Hematopoietic multipotent progenitor cell (in vitro differentiated cells): ENCODE results near the gene ITGB3. TPM values are rescaled to one million over a fixed set of nuclear protein-coding genes. Genes with fewer than 3 reads are reported as not detected.

Experiments used
- DNase-seq, 3 donors: peaks; one replicate each; pipeline ENCODE4 v3.0.0-alpha.2; 2011 to 2015; ENCODE audit warnings: low read depth in 2 of 3, low spot score in 2 of 3
- total RNA-seq: library from RNA; depleted of rRNA; stranded (reverse); fragments of >200 nt; gene quantifications from one replicate; pipeline ENCODE4 v1.2.3, GENCODE V29; 2012

Gene ITGB3
- total RNA-seq, 1 donor, result 7.8 TPM

DNA sequence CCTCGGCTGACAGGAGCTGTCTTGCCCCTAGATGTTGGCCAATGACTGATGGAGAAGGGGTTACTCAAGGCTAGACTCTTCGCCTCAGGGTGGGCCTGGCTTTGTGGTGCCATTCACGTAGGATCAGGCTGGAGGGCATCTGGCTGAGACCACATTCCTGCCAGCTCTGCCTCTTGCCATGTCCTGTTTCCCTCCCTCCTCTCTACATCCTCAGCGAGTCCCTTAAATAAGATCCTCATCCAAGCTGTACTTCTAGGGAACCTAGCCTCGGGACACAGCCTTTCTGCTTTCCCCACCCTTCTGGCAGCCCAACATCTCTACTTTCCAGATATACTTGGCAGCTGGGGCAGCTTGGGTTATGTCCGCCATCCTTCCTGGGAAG lies 42.2 kb downstream of the ITGB3 start:
- no peak for DNase-seq

DNA sequence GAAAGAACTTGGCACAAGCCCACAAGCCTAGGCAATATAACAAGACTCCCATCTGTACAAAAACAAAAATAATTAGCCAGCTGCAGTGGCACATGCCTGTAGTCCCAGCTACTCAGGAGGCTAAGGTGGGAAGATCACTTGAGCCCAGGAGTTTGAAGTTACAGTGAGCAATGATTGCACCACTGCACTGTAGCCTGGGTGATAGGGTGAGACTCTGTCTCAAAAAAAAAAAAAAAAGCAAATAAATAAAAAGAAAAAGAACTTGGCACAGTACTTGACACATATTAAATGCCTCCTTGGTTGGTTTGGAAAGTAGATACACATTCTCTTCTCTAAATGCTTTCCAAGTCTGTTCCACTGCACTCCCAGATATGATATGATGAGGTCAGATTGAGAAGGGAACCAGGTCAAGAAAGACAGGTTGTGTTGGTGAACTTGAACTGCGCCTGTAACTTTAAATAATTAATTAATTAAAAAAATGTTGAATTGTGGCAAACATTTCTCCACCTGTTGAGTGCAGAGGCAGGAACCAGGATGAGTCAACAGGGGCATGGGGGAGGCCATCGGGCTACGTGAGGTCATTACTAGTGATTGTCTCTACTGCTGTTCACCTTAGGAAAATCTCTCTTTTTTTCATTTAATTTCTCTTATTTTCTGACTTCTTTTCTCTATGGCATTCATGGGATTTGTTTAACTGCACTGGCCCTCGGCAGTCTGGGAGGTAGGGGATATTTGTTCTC lies 44.2 kb downstream of the ITGB3 start:
- no peak for DNase-seq

DNA sequence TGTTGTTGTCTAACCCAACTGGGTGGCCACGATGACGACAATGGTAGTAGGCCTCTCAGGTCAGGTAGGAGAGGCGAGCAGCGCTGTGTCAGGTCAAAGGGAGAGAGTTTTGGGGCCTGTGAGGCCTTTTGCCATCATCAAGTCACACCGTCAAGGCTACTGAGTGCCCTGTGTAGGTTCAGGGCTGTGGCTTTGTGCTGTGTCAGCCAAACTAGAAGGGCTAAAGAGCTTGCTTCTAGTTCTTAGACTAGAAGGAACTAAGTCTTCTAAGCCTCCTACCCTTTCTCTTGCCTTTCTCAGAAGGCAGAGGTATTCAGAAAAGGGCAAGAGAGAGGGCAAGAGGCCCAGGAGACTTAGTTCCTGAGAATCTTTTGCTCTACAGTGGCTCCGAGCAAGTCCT lies 45.1 kb downstream of the ITGB3 start:
- no peak for DNase-seq

DNA sequence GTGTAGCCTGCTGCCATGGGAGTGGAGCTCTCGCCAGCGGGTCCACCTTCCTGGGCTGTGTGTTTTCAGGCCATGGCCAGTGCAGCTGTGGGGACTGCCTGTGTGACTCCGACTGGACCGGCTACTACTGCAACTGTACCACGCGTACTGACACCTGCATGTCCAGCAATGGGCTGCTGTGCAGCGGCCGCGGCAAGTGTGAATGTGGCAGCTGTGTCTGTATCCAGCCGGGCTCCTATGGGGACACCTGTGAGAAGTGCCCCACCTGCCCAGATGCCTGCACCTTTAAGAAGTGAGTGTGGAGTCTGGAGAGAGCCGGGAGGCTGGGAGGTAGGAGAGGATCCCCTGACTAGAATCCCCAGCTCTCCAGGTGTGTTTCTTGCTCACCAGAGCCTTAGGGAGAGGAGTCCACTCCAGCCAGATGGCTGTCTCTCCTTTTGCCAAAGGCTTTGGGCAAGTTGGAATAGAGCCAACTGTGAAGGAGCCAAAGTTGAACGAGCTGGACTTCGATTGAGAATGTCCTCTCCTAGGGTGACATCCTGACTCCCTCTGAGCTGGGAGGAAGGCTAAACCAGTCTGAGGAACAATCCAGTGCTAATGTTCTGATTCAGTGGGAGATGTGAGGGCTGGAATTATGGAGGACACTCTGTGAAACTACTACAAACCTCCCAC lies 45.7 kb downstream of the ITGB3 start:
- no peak for DNase-seq

DNA sequence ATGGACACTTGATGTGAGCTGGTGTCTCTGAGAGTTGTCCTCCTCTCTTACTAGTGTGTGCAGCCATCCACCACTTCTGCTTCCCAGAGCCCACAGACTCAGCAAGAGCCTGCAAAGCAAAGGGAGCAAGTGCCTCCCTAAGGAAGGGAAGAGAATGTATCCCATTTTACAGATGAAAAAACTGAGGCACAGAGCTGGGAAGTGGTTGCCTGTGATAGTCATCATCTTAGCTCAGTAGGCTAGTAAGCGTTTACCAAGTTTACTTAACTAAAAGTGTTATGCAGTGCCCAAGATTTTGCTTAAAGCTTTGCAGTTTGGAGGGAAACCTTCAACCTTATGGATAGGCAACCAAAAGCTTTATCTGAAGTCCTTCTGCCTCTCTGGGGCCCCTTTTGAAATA lies 47.1 kb downstream of the ITGB3 start:
- no peak for DNase-seq

DNA sequence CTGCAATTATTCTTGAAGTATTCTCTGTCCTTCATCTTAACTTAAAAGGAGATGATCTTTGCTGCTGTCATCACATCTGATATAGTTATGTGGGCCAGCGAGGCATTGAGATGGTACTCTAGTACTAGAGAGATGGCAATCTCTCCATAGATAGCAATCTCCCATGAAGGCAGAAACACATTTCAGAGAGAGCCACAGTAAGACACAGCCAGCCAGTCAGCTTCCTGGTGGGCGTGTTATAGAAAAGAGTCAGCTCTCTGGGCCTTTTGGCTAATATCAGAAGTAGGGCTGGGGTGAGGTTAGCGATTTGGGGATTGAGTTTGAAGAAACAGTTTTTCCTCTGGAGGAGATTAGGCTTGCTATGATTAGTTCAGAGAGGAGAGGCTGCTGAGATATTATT lies 47.5 kb downstream of the ITGB3 start:
- no peak for DNase-seq

DNA sequence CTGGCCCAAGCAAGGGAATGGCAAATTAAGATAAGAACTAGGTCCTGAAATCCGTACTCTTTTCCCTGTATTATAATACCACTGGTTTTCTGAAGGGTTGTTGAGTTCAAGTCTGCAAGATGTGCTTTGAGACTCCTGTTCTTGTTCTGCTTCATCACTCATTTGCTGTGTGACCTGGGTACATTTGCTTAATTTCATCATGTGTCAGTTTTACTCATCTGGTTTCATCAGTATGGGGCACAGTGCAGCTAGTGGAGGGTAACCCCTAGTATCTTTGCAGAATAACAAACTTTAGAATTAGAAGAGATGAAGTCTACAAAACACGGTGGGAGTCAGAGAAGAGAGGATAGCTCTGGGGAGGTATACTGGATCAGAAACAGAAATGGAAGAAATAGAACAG lies 48.2 kb downstream of the ITGB3 start:
- no peak for DNase-seq

DNA sequence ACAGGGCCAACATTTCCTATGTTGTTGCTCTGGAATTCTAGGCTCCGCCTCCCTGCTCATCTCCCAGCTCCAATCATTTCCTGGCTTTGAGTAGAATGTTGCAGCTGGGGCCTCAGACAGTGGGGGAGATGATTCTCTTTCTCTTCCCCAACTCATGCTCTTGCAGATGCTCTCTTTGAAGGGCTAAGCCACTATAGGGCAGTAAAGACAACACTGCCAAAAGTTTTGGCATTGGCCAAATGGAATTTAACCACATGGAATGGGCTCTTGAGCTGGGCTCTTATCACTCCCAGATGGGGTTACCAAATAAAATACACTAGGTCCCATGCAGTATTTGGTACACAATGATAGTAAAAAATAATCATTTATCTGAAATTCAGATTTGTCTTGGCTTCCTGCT lies 50.6 kb downstream of the ITGB3 start:
- DNase-seq, result no peak

DNA sequence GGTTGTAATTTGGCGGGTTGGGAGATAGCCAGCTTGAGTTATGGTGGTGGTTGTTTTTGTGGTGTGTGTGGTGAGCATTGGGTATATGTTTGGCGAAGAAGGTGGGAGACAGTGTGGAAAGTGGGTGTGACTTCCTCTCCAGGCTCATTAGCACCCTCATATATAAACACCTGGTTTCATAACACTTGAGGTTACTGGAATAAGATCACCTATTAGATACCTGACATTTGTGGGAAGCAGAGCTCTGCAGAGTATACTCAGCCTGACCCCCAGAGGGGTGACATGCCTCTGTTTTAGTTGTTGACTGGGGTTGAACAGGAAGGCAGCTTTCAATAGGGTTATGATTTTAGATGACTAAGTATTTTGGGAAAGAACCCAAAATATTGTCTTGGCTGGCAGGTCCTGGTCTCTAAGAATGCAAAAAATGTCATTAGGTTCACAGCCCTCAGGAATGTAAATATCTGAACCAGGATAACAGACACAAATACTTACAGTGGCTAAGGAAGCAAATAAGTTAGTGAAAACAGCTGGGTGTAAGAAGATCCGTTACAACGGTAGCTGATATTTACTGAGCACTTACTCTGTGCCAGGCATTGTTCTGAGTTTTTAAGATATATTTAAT lies 51.8 kb downstream of the ITGB3 start:
- peak in 1 of 3 donors; percentile 9 for DNase-seq

DNA sequence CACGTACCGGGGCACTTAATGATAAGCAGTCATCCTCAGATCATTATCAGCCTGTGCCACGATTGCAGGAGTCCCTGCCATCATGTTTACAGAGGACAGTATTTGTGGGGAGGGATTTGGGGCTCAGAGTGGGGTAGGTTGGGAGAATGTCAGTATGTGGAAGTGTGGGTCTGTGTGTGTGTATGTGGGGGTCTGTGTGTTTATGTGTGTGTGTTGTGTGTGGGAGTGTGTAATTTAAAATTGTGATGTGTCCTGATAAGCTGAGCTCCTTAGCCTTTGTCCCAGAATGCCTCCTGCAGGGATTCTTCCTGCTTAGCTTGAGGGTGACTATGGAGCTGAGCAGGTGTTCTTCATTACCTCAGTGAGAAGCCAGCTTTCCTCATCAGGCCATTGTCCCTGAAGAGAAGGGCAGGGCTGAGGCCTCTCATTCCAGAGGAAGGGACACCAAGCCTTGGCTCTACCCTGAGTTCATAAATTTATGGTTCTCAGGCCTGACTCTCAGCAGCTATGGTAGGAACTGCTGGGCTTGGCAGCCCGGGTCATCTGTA lies 56.6 kb downstream of the ITGB3 start:
- DNase-seq, result no peak

DNA sequence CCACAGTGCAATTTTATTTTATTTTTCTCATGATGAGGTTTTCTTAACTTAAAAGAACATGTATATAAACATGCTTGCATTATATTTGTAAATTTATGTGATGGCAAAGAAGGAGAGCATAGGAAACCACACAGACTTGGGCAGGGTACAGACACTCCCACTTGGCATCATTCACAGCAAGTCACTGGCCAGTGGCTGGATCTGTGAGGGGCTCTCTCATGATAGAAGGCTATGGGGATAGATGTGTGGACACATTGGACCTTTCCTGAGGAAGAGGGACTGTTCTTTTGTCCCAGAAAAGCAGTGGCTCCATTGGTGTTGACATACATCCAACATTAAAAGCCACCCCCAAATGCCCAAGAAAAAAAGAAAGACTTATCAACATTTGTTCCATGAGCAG lies 57.8 kb downstream of the ITGB3 start:
- no peak for DNase-seq

DNA sequence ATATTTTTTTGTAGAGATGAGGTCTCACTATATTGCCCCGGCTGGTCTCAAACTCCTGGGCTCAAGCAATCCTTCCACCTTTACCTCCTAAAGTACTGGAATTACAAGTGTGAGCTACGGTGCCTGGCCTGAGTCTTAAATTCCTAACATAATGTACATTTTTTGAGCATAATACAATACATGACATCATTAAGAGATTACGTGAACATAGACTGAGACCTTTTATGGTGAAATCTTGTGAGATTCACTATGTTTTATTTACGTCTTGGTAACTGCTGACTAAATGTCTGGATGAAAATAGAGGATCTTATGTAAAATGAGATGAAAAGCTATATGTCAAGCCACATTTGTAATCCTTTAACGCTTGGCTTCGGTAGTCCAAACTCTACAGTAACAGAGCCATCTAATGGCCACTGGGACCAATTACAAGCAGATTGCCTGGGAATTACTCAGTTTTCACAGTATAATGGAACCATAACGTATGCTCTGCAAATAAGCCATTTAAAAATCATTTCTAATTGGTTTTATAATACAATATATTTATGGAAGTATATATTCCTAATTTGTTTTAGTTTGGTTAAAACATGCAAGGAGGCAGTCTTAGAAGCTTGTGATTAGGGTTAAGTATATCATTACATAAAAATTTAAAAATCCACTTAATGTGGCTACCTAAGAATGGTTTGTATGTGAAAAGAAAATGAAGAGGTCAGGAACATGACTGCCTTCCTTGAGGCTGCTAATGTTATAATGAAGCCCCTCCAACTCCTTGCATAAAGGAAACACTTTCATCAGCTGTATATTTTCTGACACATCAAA lies 62.0 kb downstream of the ITGB3 start:
- DNase-seq, result peak; percentile 10 to 75 (median 58)

DNA sequence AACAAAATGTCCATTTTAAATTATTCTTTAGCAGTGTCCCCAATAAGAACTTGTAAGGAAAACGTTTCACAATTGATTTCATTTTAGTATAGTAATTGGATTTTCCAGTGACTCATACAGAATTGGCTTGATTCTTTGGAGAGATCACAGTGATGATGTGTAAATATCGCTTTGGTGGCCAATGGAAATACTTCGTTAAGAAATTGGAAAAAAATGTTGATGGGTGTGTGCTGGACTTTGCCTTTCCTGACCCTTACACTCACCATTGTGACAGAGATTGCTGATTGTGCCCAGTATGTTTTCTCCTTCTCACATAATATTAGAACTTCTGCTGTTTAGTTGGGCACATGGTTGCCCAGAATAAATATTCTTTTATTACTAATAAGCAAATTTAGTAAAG lies 62.7 kb downstream of the ITGB3 start:
- no peak for DNase-seq

DNA sequence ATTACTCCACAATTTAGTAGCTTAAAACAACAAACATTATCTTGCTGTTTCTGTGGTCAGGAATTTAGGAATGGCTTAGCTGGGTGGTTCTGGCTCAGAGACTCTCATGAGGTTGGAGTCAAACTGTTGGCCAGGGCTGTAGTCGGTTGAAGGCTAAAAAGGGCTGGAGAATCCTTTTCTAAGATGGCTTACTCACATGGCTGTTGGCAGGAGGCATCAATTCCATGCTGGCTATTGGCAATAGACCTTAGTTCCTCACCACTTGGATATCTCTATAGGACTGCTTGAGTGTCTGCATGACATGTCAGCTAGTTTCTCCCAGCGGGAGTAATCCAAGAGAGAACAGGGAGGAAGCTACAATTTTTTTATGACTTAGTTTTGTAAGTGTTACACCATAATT lies 63.5 kb downstream of the ITGB3 start:
- no peak for DNase-seq

DNA sequence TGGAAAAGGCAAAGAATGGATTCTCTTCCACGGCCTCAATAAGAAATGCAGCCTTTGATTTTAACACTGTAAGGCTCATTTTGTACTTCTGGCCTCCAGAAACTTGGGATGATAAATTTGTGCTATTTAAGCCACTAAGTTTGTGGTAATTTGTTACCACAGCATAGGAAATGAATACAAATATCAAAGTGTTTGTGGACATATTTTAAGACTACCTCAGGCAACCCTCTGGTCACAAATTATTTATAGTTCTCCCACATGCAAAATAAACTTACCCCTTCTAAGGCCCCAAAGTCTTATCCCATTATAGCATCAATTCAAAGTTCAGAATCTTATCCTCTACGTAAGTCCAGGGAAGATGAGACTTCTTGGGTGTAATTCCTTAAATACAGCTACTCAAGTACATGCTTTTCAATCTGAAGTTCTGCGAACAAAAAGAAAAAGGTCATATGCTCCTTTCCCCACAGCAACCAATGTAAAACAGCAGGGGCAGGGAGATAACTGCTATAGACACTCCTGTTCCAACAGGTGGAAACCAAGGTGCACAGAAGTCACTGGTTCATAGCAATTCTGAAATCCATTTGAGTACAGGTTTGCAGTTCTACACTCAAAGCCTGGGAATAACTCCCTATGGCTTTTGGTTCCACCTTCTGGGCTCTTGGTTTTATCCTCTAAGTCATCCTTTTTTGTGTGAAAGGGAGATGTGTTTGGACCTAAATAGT lies 64.7 kb downstream of the ITGB3 start:
- DNase-seq, result no peak

DNA sequence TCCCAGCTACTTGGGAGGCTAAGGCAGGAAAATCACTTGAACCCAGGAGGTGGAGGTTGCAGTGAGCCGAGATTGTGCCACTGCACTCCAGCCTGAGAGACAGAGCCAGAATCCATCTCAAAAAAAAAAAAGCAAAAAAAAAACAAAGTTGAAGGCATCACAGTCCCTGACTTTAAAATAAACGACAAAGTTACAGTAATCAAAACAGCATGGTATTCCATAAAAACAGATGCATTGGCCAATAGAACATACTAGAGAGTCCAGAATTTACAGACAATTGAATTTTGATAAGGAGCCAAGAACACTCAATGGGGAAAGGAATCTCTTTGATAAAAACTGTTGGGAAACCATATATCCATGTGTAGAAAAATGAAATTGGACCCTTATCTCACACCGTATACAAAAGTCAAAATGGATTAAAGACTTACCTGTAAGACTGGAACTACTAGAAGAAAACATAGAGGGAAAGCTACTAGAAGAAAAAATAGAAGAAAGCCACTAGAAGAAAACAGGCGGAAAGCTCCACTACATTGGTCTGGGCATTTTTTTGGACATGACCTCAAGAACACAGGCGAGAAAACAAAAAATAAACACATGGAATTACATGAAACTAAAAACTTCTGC lies 67.4 kb downstream of the ITGB3 start:
- DNase-seq, result no peak

DNA sequence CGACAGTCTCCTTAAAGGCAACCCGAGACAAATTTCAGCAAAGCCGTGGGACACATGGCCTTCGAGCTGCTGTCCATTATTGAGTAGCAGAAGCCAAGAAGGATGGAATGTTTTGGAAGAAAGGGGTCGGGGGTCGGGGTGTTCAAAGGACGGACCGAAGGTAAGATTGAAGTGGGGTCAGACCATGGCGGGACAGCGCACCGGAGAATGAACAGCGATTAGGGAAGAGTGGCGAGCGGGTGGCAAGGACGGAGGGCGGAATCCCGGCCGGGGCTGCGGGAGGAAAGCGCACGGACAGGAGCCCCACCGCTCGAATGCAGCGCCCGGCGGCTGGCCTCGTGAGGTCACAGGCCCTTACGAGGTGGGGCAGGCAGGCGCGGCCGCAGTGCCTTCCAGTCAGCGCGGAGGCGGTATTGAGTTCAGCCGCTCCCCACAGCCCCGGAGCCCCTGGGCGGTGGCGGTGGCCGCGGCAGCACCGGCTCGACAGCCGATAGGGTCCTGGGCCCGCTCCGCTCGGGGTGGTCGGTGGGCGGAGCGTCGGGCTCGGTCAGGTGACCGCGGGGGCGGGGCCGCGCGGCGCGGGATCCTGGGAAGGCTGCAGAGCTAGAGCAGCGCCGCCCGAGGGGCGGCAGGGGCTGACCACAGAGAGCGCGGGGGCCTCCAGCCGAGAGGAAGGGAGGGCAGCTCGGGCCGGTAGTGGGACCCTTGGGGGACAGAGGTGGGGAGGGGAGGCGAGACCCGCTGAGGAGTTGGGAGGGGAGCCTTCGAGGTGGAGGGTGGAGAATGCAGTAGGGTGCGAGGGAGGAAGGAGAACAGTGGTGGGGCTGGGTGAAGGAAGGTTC lies 70.0 kb downstream of the ITGB3 start, which contains the start of gene EFCAB13:
EFCAB13 (plus strand) TSS at position 574 of the 842 bp plus-strand sequence. CDS start 4,399 bp downstream, outside the sequence.
- DNase-seq, result peak; percentile 32 to 94 (median 91)

DNA sequence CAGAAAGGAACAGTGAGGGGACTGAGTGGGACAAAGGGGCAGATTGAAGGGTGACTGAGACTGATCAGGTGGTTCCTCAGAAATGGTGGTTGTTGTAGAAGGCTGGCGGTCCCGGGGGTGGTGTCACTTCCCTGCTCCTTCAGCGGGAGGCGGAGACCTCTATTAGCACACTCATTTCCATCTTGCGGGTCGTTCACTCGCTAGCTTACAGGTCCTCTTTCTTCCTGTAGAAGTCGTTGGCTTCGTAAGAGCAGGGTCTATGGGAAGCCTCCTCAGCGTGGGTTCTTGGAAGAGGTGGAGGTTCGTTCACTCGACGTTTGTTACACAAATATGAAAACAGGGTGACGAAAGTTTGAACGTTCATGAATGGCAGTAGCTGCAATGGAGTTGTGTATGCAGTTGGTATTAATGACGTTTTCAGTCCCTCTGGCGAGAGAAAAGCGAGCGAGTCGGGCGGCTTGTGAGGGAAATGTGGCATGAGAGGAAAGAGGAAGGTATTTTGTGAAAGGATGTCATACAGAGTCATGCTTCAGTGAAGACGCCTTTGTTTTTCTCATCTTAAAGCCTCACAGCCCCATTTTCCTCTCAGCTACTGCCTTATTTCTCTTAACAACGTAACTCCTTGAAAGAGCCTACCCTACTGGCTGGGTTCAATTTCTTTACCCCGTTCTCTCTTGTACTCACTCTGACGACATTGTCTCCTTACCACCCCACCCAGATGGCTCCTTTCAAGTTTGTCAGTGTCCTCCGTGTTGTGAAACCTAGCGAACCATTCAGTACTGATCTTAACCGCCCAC lies 70.8 kb downstream of the ITGB3 start:
- DNase-seq, result peak; percentile 29 to 92 (median 85)
